GM18909 (cell line): ENCODE measurements around the gene OR5I1.
"Not testable (repeated sequence)": the region's sequence is repeated elsewhere in the genome, so short reads cannot be mapped to it uniquely, and the experiment has no call there.

Source experiments
- ATAC-seq: cut with Tn5 transposase; IDR thresholded peaks from one replicate; pipeline ENCODE4 v1.9.1; 2021; ENCODE audit warnings: mild to moderate bottlenecking; ENCODE audit not compliant: unreplicated experiment, poor library complexity

OR5I1 gene

GRCh38 chr11:55936300-55936699 lies at the start of gene OR5I1:
Gene OR5I1, minus strand, starts transcription at chr11:55936400. Its CDS starts 0 bp downstream, at chr11:55936400.
- ATAC-seq, result no peak

DNA sequence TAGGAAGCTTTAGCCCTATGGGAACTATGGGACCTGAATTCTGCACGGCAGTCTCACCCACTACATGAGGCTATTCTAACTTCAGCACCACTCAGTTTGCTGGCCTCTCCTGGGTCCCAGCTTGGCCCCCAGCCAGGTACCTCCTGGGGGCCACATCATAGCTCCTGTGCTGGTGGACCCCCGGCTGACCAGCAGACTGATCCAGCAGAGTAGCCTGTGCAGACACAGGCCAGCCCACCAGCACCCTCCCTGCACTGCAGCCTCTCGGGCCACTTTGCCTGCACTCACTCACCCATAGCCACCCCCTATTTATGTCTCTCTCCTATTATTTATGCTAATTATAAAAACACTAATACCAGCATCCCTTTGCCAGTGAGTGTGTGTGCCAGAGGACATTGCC lies 34.7 kb upstream of the OR5I1 start:
- ATAC-seq, result no peak

- no peak for ATAC-seq
Observed at GRCh38 chr11:55969845-55970244, 33.6 kb upstream of the OR5I1 start, which contains the start of gene OR10AG1. Gene OR10AG1, minus strand, starts transcription at chr11:55969945. Its CDS starts 38 bp downstream, at chr11:55969907.

DNA sequence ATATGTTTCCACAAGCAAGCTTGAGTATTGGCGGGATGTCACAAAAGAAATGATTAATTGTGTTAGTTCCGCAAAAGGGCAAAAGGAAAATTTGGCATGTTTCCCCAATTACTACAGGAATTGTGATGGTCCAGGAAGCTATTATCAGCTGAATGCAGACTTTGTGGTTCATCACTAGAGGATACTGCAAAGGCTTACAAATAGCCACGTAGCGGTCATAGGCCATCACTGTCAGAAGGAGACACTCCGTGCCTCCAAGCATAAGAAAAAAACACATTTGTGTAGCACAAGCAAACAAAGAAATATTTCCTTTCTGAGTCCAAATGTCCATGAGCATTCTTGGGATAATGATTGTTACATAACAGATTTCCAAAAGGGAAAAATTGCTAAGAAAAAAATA lies 31.7 kb upstream of the OR5I1 start:
- ATAC-seq, result no peak

DNA sequence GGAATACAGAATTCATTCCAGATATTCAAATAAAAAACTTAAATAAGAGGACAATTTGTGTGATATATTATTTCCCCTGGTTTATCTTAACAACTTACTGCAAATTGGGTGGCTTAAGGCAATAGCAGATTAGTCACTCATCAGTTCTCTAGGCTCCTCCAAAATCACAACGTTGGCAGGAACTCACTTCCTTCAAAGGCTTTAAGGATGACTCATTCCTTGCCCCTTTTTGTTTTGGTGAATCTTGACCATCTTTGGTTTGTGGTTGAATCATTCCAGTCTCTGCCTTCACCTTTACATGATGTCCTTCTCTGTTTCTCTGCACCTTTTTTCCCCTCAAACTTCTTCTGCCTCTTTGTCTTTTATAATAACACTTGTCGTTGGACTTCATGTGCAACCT lies 30.2 kb upstream of the OR5I1 start:
- no peak for ATAC-seq

- ATAC-seq, result no peak
Observed at GRCh38 chr11:55956521-55956920, 20.3 kb upstream of the OR5I1 start.

- no peak for ATAC-seq
Observed at GRCh38 chr11:55949330-55949729, 13.1 kb upstream of the OR5I1 start.

GRCh38 chr11:55942785-55943392 lies 6.7 kb upstream of the OR5I1 start:
- no peak for ATAC-seq

DNA sequence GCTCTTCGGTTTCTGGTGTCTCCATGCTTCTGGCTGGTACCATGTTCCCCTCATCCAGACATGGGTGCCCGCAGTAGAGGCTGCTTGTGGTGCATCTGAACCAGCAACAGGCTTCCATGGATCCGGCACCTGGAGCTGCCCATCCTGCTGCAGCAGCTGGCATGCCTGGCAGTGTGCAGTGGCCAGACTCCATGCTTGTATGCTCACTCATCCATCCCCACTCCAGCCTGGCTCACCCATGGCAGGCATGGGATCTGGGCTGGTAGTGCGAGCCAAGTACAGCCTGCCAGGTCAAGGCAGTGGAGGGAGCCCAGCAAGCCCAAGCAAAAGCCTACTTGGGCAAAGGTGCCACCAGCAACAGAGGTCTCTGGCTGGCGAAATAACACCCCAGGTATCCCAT lies 15.7 kb downstream of the OR5I1 start:
- ATAC-seq, result no peak

DNA sequence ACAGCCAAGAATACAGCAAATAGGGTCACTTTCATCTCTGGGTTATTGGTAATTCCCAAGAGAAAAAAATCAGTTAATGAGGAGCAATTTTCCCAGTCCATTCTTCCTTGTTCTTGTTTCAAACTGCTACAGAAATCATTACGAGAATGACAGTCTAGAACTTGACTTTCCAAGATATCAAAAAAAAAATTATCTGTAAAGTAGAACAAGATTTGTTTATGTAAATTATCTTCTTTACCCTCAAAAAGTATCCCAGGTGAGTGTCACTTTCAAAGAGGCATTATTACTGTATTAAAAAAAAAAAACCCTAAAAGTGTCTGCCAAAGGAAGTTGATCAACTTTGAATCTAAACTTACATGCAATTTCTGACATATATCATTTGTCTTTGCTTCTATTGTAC lies 21.7 kb downstream of the OR5I1 start, which contains the start of gene OR5W2:
TSS of gene OR5W2 (minus strand) at position 101 of the 400 bp plus-strand sequence. CDS start at position 101, 0 bp downstream.
- no peak for ATAC-seq

GRCh38 chr11:55902308-55902707 lies 33.9 kb downstream of the OR5I1 start:
- ATAC-seq, result no peak

- ATAC-seq, result no peak
Observed at GRCh38 chr11:55895216-55895615, 41.0 kb downstream of the OR5I1 start.

DNA sequence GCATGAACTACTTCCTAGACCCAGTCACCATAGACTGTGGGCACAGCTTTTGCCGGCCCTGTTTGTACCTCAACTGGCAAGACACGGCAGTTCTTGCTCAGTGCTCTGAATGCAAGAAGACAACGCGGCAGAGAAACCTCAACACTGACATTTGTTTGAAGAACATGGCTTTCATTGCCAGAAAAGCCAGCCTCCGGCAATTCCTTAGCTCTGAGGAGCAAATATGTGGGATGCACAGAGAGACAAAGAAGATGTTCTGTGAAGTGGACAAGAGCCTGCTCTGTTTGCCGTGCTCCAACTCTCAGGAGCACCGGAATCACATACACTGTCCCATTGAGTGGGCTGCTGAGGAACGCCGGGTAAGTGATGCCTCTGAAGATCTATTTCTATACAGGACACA lies 50.7 kb downstream of the OR5I1 start:
- ATAC-seq, result not testable (repeated sequence)
